Umbilical cord (tissue), 2 donors: ENCODE data around the gene MYZAP. TPM values are rescaled to one million over a fixed set of nuclear protein-coding genes. Genes with fewer than 3 reads are reported as not detected.
A peak's percentile ranks its signal among the peaks of the same experiment; 100 is the strongest.

ENCODE experiments used
- DNase-seq: peaks from one replicate; pipeline ENCODE4 v3.0.0-alpha.2; 2015; ENCODE audit warnings: low spot score
- total RNA-seq: library from RNA; depleted of rRNA; stranded (reverse); fragments of >200 nt; gene quantifications from one replicate; pipeline ENCODE4 v1.2.3, GENCODE V29; 2014; ENCODE audit warnings: low replicate concordance; ENCODE audit not compliant: insufficient read depth

The MYZAP gene
- total RNA-seq, 1 donor from 2014 or later, result not detected

GRCh38 chr15:57625703-57626448, 34.2 kb downstream of the MYZAP start:
- DNase-seq, result no peak

DNA sequence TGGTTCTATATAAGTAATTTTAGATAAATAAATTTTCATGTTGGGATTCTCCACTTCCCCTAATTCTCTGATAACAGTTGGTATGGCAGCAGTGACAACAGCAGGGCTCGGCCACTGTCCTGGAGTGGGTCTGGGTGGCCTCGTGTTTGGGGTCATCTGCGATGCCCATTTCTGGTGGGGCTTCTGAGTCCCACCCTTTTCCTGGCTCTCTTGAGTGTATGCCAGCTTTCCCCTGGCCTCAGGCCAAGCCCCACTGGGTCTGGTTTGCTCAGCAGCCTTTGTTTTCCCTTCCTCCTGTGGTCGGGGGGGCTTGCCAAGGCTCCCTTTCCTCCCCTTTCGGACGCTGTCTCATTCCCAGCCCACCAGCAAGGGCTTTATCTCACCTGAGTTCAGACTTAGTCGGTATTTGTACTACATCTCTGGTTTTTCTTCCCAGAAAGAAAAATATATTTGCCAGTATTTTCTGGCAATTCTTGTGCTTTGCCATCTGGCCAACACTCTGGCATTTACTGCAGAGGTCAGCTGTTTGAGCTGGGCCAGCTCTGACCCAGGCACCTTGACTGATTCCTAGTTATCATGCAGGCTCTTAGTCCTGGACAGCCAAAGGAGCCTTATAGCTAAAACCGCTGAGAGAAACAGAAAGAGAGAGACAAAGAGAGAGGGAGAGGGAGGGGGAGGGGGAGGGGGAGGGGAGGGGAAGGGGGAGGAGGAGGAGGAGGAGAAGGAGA, 35.2 kb downstream of the MYZAP start:
- DNase-seq, result no peak

- no peak for DNase-seq
Observed at GRCh38 chr15:57631386-57632110, 39.8 kb downstream of the MYZAP start.

GRCh38 chr15:57634290-57634689, 42.6 kb downstream of the MYZAP start:
- DNase-seq, result no peak

GRCh38 chr15:57635300-57635909, 43.7 kb downstream of the MYZAP start:
- peak; percentile 11 for DNase-seq

- no peak for DNase-seq
Observed at GRCh38 chr15:57637846-57638245, 46.1 kb downstream of the MYZAP start.

DNA sequence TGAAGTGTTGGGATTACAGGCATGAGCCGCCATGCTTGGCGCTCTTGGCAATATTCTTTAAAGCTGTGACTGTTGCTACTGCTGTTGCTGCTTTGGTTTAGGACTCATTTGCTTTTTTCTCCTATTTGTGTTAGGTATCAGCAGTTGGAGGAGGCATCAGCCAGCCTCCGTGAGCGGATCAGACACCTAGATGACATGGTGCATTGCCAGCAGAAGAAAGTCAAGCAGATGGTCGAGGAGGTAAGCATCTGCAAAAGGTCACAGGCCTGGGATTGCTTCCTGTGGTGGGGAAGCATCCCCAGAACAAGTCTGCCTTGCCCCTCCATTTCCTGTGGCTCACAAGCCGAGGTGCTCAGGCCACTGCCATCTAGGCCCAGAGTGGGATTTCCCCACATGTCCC, 47.6 kb downstream of the MYZAP start:
- DNase-seq, result no peak

DNA sequence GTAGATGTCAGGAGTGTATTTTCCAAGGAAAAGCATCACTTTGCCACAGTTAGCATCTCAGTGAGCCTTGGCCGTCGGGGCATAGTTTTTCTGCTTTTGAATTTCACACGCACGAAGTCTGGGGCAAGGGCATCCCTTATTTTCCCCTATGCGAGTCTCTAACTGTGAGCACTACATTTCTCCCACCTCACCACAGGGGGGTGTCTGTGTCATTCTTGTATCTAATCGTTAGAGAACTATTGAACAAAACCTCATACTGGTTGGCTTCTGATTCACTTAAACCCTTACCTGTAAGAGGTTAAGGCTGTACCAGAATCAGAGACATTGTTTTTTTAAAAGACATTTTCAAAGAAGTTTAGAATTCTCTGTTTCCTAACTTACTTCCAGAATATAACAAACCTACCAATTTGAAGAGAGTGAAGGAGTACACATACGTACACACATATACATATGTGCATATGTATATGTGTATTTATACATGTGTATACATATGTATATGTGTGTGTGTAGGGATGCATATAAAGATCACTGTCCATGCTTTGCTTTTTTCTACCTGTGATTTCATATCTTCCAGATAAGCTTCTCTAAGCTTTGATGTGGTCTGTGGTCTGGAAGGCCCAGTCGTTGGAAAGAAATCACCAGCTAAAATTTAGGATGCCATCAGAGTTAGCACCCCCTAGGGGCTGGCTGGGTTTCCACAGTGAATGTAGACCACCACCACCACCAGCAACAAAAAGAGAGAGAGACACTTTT, 49.4 kb downstream of the MYZAP start:
- peak; percentile 17 for DNase-seq

DNA sequence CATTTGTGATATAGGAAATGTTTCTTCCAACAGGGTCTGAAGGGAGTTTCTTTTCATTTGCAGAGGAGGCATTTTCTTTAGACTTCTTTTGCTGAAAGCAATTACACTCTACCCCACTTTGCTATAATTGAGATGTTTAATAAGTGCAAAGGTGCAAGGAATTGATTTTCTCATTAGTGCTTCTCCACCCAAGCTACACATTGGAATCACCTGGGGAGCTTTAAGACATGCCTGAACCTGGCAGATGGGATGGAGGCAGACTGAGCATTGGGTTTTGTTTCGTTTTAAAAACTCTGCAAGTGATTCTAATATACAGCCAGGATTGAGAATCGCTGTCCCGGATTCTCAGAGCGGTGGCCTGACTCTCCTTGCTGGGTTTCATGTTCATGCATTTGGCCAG, 52.1 kb downstream of the MYZAP start:
- DNase-seq, result no peak

DNA sequence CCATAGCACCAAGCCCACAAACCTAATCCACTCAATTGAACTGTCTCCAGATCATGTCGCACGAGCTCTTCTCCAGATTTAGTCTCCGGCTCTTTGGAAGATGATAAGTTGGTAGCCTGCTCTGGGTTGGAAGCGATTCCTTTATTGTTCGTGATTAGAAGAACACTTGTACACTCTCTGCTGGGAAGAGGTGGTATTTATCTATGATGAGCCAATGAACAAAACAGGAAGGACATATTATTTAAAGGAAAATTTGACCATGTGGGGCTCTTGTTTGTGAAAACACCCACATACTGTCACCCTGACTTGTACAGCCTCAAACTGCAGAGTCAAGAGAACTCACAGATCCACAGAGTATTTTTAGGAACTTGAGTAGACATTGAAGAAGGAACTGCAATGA, 54.4 kb downstream of the MYZAP start:
- DNase-seq, result no peak

DNA sequence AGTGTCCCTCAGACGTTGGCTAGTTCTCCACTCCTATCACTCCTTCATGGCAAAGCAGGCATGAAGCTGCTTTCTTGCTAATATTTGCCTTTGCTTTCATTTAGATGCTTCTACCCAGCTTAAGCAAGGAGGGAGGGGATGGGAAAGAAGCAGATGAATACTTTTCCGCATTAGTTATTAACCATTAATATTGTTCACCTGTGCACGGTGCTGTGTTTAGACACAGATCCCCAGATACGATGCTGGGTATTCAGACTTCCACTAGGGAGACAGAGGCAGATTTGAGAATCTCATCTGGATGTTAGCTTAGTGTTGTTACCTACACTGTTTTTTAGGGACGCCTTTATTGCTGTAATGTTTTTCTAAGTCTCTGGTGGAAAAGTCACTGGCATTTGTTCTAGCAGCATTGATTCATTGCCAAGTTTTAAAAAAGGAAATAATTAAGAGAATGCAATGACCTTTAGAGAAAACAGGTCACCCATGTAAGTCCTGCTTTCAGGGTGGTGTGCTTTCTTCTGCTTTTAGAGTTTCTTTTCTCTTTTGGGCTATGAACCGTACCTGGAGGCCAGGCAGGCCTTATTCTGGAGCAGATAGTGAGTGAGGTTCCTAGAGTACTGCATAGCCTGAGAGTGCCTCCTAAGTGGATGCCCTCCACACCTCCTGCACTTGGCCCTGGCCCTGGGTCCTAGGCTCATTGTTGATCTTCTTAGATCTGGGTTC, 55.5 kb downstream of the MYZAP start:
- DNase-seq, result no peak

DNA sequence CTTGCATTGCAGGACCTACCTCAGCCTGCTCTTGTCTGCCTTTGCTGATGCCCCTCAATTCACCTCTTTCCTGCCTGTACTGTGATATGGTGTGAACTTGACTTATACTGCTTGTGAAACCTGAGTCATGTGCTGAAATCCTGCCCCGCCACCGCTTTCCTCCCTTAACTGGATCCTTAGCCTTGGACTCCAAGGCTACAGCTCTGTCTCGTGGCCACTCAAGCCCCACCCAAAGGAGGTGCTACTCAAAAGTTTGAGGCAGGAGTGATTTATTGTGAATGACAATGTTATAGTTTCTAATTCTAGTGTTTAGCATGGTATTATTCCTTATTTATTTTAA, 56.1 kb downstream of the MYZAP start:
- no peak for DNase-seq

DNA sequence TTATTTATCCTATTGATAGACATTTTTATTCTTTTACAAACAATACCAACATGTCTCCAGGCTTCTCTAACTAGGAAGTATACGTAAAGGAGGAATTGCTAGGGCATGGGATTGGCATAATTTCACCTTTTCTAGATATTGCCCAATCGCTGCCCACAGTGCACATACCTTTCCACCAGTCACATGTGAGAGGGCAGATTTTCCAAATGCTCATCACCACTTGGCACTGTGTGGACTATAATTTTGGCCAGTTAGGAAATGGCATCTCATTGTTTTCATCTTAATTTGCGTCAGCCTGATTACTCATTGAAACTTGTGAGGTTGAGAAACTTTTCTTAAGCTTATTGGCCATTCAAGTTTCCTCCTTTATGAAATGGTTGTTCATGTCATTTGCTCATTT, 57.4 kb downstream of the MYZAP start:
- no peak for DNase-seq

DNA sequence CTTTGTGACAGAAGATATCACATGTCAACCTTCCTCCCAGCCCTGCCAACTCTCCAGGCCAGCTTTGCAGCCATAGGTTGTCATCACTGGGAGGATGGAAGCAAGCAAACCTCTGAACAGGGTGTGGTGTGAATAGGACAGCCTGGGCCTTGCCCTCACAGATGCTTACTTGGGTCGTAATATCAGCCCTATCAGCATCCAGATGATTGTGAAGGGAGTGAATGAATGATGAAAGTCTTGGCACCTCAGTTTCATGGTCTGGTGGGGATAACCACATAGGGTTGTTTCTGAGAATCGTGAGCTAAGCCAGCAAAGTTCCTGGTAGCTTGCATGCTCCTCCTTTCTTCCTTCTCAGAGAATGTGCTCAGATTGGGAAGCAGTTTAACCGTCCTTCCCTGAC, 59.7 kb downstream of the MYZAP start:
- no peak for DNase-seq

DNA sequence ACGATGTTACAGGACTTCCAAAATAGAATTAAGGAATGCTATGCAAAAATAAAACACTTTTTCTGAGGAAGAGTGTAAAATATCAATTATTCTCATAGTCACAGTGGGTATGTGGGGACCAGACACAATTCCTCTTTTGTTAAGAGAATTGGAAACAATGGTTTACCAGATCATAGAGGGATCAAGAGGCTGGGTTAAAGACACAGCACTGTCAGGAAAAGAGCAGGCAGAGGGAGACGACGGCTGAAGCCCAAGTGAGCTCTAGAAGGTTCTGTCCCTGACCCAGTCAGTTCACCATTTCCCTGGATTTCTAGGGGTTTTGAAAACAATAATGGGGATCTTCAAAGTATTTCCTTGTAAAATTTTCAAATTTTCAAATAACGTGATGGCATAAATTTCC, 60.8 kb downstream of the MYZAP start:
- DNase-seq, result no peak

DNA sequence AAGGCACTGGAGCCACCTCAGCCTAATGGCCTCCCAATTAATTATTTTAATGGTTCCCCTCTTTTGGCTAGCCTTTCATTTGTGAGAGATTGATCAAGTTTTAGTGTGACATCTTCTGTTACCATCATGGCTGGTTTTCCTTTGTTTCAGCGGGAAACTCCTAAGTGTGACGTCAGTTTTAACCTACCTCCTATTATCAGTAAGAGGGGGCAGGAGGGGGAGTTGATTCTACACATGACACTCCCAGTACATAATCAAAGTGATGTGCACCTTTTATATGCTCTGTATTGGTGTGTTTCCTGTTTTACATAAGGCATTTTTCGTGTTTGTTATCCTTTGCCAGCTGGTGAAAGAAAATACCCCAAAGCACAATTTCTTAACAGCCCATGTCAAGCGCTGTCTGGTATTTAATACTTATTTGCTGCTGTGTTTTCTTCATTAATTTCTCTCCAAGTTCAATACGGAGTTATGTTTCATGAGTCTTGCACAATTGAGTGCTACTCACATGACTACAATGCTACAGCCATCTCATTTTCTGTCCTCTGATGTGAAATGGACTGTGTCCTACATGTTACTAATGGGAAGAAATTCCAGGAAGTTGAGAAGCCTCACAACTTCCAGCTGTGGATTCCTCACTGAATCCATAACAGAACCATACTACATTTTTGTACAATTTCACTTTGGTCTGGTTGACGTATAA, 62.6 kb downstream of the MYZAP start:
- DNase-seq, result no peak

DNA sequence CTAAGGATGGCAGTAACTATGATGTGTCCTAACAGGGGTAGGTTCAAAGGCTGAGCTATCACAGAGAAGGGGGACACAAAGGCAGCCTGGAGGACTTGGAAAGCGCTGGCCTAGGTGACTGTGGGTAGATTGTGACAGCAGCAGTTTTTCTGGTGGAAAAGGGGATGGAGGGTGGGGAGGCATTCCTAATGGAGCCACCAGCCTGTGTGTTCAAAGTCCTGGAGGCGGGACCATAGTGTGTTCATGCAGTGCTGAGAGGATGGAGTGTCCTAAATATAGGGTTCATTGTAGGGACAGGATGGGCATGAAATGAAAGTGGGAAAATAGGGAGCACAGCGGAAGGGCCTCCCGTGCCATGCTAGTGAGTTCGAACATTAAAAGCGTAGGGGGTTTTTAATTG, 63.3 kb downstream of the MYZAP start:
- DNase-seq, result no peak

DNA sequence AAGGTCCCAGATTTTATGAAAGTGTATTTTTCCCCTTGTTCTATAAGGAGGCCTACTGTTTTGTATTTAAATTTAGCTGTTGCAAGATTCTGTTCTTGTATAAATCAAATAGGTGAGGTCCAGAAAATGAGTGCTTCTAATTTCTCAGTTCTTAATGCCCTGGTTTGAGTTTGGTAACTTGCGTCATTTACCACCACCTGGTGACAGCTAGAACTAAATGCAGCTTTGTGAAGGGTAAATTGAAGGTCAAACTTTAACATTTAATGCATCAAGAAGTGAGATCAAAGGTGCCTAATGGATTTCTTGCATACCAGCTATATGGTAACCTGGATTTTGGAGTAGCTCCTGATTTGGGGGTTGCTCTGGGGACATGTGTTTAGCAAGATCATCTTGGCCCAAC, 64.1 kb downstream of the MYZAP start:
- no peak for DNase-seq

DNA sequence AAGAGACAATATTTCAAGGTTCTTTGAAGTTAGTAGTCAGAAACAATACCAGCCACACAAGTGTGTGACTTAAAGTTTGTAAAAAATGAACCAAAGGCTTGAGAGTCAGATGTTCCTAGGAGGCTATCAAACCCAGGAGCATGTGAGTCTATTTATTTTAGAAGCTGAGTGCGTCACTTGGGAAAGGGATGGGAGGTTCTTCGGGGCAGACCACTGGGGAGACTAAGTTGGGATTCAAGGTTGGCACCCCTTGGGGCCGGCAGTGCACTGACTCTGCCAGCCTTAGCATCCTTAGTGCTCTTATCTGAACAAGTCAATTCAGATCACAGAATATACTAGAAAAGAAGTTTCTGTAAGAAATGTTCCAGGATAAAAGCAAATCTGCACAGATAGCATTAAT, 64.7 kb downstream of the MYZAP start:
- no peak for DNase-seq

DNA sequence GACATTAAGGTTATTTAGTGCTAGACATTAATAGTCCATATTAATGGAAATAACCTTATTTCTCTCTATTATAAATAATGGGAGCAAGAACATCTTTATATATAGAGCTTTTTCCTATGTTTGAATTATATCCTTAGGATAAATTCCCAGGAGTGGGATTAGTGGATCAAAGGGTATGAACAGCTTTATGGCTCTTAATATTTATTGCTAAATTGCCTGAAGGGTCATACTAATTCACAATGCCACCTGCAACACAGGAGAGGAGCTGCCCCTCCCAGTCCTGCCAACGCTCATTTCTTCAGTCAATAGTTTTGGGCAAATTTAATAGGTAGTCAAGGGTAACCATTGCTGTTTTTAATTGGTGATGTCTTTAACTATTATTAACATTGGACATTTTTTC, 65.9 kb downstream of the MYZAP start:
- DNase-seq, result no peak
